Rectal smooth muscle tissue (tissue), 1 donor: Measurements from ENCODE around the gene RANGRF.
A peak's percentile ranks its signal among the peaks of the same experiment; 100 is the strongest.

Experiments
- H3K27ac ChIP-seq: one replicate; pipeline ENCODE4 v1.7.0; 2013; ENCODE audit warnings: low read depth, low read length, inconsistent platforms
- H3K27me3 ChIP-seq: one replicate; pipeline ENCODE4 v1.7.0; 2013; ENCODE audit warnings: low read length; ENCODE audit not compliant: control insufficient read depth, insufficient read depth
- H3K36me3 ChIP-seq: one replicate; pipeline ENCODE4 v1.7.0; 2013; ENCODE audit warnings: low read length; ENCODE audit not compliant: control insufficient read depth, insufficient read depth
- H3K4me1 ChIP-seq: one replicate; pipeline ENCODE4 v1.7.0; 2013; ENCODE audit warnings: low read length; ENCODE audit not compliant: control insufficient read depth, insufficient read depth
- H3K4me3 ChIP-seq: one replicate; pipeline ENCODE4 v1.7.0; 2013; ENCODE audit warnings: low read length
- H3K9ac ChIP-seq: one replicate; pipeline ENCODE4 v1.7.0; 2013; ENCODE audit warnings: low read length

Gene RANGRF

DNA sequence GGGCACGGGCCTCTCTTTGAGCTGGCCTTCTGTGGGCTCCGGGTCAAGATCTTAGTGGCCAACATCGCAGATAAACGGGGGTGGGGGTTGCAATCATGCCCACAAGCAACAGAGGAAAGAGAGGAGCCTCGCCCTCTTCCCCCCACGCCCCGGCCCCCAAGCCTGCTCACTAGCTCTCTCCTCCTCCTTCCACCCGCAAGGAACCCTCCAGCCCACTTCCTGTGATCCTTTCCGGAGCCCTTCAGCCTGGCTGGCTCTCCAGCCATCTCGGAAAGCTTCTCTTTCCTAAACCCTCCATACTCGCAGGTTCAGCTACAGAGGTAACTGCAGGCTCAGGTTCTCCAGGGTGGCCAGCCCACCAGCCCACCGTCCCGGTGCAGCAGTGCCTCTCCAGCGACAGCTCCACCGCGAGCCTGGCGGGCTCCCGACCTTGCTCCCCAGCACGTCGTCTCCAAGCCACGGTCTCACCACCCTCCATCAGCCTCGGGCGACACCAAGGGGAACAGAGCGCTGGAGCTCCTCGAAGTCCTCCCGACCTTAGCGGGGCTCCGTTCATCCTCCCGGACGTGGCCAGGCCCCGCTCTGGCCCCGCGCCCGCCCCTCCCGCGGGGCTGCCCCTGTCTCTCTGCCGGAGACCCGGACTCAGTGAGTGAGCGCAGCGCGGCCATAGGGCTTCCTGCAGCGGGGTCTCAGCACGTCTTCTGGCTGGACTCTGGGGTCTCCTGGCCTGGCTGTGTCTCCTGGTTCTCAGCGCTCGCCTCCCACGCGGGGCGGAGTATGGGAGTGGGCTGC is 38.2 kb downstream of the RANGRF start:
- Histone ChIP-seq H3K9ac (no peak overlapping the region), H3K4me3 (peak overlapping the region; percentile 54), H3K27me3 (peaks cover 11% of the 10 kb centered on the region), H3K27ac (no peak overlapping the region), H3K36me3 (no peaks in the 10 kb centered on the region), H3K4me1 (no peaks in the 10 kb centered on the region)

DNA sequence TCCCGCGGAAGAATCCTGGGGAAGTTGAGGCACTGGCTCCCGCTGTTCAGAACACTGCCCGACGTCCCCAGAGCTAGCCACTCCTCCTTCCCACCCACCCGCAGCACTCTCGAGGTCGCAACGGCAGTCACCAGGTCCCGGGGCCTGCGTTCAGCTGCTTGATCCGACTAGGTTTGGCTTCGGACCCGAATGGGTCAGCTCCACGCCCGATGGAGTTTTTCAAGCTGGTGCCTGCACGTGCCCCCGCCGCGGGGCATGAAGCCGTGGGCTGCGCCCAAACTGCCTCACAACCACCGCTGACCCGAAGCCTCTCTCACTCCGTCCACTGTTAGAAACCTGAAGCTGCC is 38.8 kb downstream of the RANGRF start:
- peaks cover 11% of the 10 kb centered on the region for H3K27me3 ChIP-seq
- no peak overlapping the region for H3K27ac ChIP-seq
- peak overlapping the region; percentile 54 for H3K4me3 ChIP-seq
- H3K9ac ChIP-seq = no peak overlapping the region
- H3K36me3 ChIP-seq = no peaks in the 10 kb centered on the region
- no peaks in the 10 kb centered on the region for H3K4me1 ChIP-seq

DNA sequence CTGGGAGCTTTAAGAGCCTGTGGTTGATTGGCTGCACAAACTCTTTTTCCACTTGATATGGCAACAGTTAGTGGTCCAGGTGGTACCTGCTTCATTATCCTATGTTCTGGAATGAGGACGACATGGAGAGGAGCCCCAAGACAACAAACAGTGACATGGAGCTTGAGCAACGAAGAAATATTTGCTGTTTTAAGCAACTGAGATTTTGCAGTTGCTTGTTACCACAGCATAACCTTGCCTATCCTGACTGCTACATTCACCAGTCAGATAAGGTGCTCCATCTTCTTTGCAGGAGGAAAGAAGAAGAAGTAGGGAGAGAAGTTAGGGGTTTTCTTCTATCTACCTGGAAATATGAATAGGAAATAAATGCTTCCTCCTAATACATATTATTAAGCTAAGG is 43.7 kb downstream of the RANGRF start:
- no peaks in the 10 kb centered on the region for H3K4me1 ChIP-seq
- no peaks in the 10 kb centered on the region for H3K36me3 ChIP-seq
- H3K27me3 ChIP-seq = peaks cover 3% of the 10 kb centered on the region
- no peak overlapping the region for H3K27ac ChIP-seq
- H3K9ac ChIP-seq = no peak overlapping the region
- H3K4me3 ChIP-seq = no peak overlapping the region

DNA sequence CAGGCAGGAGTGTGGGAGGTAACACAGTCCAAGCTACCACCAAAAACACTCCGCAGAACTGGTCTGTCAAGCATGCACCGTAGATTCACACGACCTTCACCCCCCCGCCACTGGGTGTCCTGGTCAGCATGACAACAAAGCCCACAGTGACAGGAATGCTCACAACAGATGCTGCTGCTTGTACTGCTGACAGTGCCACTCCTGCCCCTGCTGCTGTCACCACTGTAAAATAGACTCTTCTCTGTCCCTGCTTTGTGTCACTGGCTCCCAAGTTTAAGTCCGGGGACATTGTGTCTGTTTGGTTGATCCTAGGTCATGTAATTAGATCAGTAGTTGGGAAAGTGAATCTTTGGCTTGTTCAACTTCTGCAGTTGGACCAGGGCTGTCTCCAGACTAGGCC is 44.2 kb downstream of the RANGRF start:
- no peaks in the 10 kb centered on the region for H3K36me3 ChIP-seq
- H3K4me3 ChIP-seq = no peak overlapping the region
- no peaks in the 10 kb centered on the region for H3K4me1 ChIP-seq
- H3K9ac ChIP-seq = no peak overlapping the region
- H3K27ac ChIP-seq = no peak overlapping the region
- no peaks in the 10 kb centered on the region for H3K27me3 ChIP-seq

DNA sequence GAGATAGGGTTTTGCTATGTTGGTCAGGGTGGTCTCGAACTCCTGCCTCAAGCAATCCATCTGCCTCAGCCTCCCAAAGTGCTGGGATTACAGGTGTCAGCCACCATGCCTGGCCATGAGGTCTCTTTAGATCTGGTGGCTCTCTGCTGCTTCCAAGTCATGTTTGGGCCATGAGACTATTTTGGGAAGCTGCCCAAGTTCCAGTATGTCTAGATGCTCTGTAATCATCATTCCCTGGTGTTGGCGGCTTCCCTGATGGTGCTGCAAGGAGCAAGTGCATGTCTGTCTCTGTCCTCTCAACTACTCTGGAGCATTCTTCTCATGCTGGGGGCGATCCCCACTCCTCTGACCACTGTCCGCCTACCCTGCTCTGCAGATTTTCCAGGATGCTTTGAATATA is 44.8 kb downstream of the RANGRF start:
- no peak overlapping the region for H3K4me3 ChIP-seq
- H3K4me1 ChIP-seq = no peaks in the 10 kb centered on the region
- no peaks in the 10 kb centered on the region for H3K27me3 ChIP-seq
- no peak overlapping the region for H3K27ac ChIP-seq
- H3K36me3 ChIP-seq = no peaks in the 10 kb centered on the region
- no peak overlapping the region for H3K9ac ChIP-seq

DNA sequence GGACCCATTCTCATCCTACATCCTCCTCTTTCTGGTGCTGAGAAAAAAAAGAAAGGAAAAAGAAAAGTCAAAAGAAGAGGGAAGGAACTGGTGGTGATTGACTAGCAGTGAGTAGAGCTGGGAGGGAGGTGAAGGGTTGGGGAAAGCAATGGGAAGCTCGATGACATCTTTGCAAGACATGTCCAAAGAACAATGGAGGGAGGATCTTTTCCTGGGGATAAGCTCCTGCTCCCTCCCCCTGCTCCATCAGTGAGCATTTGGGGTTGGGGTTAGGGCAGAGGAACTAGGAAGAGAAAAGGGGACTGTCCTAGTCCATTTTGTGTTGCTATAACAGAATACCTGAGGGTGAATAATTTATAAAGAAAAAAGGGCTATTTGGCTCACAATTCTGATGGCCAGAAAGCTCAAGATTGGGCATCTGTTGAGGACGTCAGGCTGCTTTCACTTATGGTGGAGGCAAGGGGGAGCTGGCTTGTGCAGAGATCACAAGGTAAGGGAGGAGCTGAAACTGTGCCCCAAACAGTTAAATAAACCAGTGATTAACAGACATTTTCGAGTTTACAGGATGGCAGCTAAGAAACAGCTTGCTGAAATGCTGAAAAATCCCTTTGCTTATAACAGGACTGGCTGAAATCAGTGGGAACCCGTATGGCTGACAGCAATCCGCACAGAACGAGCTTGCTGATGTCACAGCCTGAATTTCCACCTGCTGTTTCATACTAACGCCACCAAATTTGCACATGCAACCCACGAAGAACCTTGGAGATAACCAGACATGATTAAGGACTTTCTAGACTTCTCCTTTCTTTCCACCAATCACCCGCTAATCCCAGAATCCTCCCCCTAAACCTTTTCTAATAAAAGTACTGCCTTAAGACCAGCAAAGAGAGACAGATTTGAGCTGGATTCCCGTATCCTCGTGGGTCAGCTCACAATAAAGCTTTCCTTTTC is 49.6 kb downstream of the RANGRF start:
- Histone ChIP-seq H3K4me1 (no peaks in the 10 kb centered on the region), H3K27ac (no peak overlapping the region), H3K27me3 (no peaks in the 10 kb centered on the region), H3K4me3 (no peak overlapping the region), H3K36me3 (no peaks in the 10 kb centered on the region), H3K9ac (no peak overlapping the region)

DNA sequence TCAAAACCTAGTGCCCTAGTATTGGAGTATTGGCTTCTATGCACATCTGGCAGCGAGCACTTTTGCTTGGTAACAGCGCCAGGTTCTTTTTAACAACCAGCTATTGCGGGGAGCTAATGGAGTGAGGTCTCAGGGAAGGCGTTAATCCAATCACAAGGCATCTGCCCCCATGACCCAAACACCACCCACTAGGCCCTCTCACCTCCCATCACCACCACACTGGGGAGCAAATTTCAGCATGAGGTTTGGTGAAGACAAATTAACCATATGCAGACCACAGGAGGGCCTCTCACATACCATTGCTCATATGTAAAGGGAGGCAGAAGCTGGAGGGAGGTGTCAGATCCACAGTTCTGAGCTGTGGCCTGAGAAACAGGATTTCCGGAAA is 50.3 kb downstream of the RANGRF start:
- Histone ChIP-seq H3K27ac (no peak overlapping the region), H3K27me3 (no peaks in the 10 kb centered on the region), H3K36me3 (no peaks in the 10 kb centered on the region), H3K4me3 (no peak overlapping the region), H3K4me1 (no peaks in the 10 kb centered on the region), H3K9ac (no peak overlapping the region)

DNA sequence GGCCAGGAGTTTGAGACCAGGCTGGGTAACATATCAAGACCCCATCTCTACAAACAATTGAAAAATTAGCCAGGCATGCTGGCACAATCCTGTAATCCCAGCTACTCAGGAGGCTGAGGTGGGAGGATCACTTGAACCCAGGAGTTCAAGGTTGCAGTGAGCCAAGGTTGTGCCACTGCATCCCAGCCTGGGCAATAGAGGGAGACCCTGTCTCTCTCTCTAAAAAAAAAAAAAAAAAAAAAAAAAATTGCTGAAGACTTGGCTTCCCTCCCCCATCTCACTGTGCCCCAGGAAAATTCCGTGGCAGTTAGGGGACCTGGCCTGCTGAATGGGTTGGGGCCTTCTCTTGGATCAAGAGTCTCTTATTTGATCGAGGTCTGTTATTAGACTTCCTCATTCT is 51.1 kb downstream of the RANGRF start, which contains the start of gene ODF4:
ODF4 (plus strand) TSS at position 301 of the 400 bp plus-strand sequence. CDS start 212 bp downstream, outside the sequence.
- no peak within 1 kb of the TSS for H3K27ac ChIP-seq
- H3K27me3 ChIP-seq = no peaks in the 10 kb centered on the region
- no peak within 1 kb of the TSS for H3K9ac ChIP-seq
- no peak within 1 kb of the TSS for H3K4me3 ChIP-seq
- H3K4me1 ChIP-seq = no peaks in the 10 kb centered on the region
- H3K36me3 ChIP-seq = no peaks in the 10 kb centered on the region
